Measurements from ENCODE around the gene ZFHX2.

Gene ZFHX2

DNA sequence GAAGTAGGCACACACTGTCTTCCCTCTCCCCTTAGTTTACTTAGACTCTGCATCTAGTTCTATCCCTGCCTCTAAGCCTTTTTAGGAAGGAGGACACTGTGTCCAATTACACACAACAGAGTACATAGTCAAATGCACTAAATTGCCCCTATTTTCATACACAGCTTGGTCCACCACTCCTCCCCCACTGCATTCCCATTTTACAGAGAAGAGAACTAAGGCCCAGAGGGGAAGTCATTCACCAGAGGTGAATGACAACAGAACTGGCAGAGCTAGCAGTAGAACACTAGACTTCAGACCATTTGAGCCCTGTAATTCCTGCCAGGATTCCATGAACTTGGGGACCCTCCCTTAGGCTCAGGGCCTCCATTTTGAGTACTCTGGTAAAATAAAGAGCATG, 28.2 kb upstream of the ZFHX2 start:
- Histone ChIP-seq H3K27me3 (ENCODE audit: insufficient read depth, low read depth, severe bottlenecking) (peaks cover 5% of the 10 kb centered on the region), H3K36me3 (no peaks in the 10 kb centered on the region), H3K4me3 (ENCODE audit: low read depth, low read length) (no peak overlapping the region), H3K27ac (no peak overlapping the region), H3K9me3 (ENCODE audit: severe bottlenecking) (no peaks in the 10 kb centered on the region)
- no peak for DNase-seq
- TF ChIP-seq, protein P1, sequence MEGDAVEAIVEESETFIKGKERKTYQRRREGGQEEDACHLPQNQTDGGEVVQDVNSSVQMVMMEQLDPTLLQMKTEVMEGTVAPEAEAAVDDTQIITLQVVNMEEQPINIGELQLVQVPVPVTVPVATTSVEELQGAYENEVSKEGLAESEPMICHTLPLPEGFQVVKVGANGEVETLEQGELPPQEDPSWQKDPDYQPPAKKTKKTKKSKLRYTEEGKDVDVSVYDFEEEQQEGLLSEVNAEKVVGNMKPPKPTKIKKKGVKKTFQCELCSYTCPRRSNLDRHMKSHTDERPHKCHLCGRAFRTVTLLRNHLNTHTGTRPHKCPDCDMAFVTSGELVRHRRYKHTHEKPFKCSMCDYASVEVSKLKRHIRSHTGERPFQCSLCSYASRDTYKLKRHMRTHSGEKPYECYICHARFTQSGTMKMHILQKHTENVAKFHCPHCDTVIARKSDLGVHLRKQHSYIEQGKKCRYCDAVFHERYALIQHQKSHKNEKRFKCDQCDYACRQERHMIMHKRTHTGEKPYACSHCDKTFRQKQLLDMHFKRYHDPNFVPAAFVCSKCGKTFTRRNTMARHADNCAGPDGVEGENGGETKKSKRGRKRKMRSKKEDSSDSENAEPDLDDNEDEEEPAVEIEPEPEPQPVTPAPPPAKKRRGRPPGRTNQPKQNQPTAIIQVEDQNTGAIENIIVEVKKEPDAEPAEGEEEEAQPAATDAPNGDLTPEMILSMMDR (IDR thresholded peaks at IDR 0.05; ENCODE audit: low read depth, low read length), result no peak

DNA sequence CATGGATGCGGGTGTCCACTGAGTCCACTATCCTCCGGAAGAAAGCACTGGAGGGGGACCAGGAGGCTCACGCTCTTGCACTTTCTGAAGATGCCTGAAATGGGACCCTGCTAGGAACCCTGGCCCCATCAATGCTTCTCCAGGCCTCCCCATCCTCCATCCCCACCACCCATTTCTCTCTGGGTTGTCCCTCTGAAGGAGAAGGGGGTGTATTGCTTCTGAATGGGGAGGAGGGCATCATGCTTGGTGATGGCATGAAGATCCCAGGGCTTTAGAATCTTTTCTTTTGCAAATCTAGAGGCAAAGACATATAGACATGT, 27.7 kb upstream of the ZFHX2 start:
- no peak overlapping the region for H3K4me3 ChIP-seq (ENCODE audit: low read depth, low read length)

DNA sequence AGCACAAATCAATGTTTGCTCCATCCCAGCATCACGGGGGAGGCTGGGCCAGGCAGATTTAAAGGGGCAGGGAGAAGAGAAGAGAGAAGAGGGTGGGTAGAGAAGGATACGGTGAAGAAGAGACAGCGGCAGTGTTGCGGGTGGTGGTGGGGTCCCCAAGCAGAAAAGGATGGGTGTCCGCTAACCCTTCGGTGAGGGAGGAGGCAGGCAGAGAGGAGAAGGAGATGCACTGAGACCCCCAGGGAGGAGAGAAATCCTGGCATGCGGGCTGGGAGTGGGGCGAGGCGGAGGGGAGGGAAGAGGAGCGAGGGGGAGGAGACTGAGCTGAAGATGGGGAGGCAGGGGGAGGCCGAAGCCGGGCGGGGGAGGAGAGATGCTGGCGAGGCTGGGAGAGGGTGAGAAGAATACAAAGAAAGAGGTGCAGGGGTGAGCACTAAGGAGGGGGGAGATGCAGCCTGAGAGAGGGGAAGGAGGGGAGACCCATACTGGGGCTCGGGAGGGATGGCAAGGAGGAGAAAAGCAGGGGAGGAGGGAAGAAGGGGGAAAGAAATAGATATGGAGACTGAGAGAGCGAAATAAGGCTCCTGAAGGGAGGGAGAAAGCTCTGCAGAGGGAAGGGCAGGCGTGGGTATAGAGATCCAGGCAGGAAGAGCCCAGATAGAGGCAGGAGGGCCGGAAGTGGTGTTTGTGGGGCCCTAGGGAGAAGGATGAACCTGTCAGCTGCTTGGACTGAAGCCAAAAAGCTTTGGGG, 27.2 kb upstream of the ZFHX2 start, which contains the start of gene JPH4:
Gene JPH4, minus strand, starts transcription at position 231 of the 751 bp plus-strand sequence. CDS start 1,337 bp downstream, outside the sequence.
- DNase-seq, result peak; percentile 51
- H3K27me3 ChIP-seq (ENCODE audit: insufficient read depth, low read depth, severe bottlenecking), result peaks cover 5% of the 10 kb centered on the region
- H3K9me3 ChIP-seq (ENCODE audit: severe bottlenecking), result no peaks in the 10 kb centered on the region
- H3K36me3 ChIP-seq, result no peaks in the 10 kb centered on the region
- no peak within 1 kb of the TSS for H3K27ac ChIP-seq
- TF ChIP-seq, protein P1 (IDR thresholded peaks at IDR 0.05; ENCODE audit: low read depth, low read length), result no peak
- H3K4me3 ChIP-seq (ENCODE audit: low read depth, low read length), result peak within 1 kb of the TSS; percentile 63

More for the DNA sequence above, 27.7 kb upstream of the ZFHX2 start:
- Histone ChIP-seq H3K36me3 (no peaks in the 10 kb centered on the region), H3K27me3 (ENCODE audit: insufficient read depth, low read depth, severe bottlenecking) (peaks cover 5% of the 10 kb centered on the region), H3K27ac (no peak overlapping the region), H3K9me3 (ENCODE audit: severe bottlenecking) (no peaks in the 10 kb centered on the region)
- TF ChIP-seq, protein P1 (IDR thresholded peaks at IDR 0.05; ENCODE audit: low read depth, low read length), result no peak
- no peak for DNase-seq

GRCh38 chr14:23577710-23578392, 26.3 kb upstream of the ZFHX2 start:
- H3K27ac ChIP-seq, result no peak overlapping the region
- no peaks in the 10 kb centered on the region for H3K9me3 ChIP-seq (ENCODE audit: severe bottlenecking)
- no peaks in the 10 kb centered on the region for H3K36me3 ChIP-seq
- peak overlapping the region; percentile 63 for H3K4me3 ChIP-seq (ENCODE audit: low read depth, low read length)
- no peak for DNase-seq
- peaks cover 5% of the 10 kb centered on the region for H3K27me3 ChIP-seq (ENCODE audit: insufficient read depth, low read depth, severe bottlenecking)
- TF ChIP-seq, protein P1 (IDR thresholded peaks at IDR 0.05; ENCODE audit: low read depth, low read length), result no peak

DNA sequence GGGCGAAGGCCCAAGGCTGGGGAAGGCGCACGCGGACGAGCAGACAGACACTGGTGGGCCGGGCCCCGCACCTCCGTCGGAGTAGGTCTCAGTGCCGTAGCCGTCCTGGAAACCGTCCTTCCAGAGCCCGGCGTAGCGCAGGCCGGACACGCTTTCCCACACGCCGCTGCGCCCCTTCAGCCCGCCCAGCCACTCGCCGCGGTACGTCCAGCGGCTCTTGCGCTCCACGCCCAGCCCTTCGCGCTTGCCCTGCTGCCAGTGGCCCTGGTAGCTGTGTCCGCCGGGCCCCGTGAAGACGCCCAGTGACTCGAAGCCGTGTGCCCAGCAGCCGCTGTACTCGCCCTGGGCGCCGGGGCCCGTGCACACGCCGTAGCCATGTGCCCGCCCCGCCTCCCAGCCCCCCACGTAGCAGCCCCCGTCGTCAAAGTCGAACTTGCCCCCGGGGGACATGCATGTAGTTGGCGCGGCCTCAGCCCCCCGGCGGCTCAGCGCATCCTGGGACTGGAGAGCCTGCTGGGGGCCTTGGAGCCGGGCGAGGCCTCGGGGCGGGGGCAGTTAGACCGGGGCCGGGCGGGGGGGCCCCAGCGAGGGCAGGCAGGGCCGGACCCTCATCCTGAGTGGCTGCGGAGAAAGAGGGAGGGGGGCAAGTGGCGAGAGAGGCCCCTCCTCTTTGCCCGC, 25.6 kb upstream of the ZFHX2 start:
- no peak overlapping the region for H3K27ac ChIP-seq

More for the DNA sequence above, 25.6 kb upstream of the ZFHX2 start:
- TF ChIP-seq, protein P1 (IDR thresholded peaks at IDR 0.05; ENCODE audit: low read depth, low read length), result no peak
- peak overlapping the region; percentile 63 for H3K4me3 ChIP-seq (ENCODE audit: low read depth, low read length)
- H3K9me3 ChIP-seq (ENCODE audit: severe bottlenecking), result no peaks in the 10 kb centered on the region
- H3K36me3 ChIP-seq, result no peaks in the 10 kb centered on the region
- no peak for DNase-seq
- H3K27me3 ChIP-seq (ENCODE audit: insufficient read depth, low read depth, severe bottlenecking), result peaks cover 5% of the 10 kb centered on the region
